ENCODE data around the gene KRTAP20-4.

The KRTAP20-4 gene

DNA sequence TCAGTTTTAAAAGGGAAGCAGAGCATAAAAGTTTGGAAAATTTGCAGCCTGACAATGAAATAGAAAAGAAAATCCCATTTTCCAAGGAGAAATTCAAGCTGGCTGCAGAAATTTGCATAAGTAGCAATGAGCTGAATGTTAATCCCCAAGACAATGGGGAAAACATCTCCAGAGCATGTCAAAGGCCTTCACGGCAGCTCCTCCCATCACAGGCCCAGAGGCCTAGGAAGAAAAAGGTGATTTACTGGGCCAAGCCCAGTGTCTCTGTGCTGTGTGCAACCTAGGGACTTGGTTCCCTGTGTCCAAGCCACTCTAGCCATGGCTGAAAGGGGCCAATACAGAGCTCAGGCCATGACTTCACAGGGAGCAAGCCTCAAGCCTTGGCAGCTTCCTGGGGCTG is 48.3 kb downstream of the KRTAP20-4 start:
- no peak for DNase-seq

Measured in HCEC 1CT (cell line).